K562 (cell line): Measurements from ENCODE around the gene DNM1. TPM values are rescaled to one million over a fixed set of nuclear protein-coding genes. Genes with fewer than 3 reads are reported as not detected.
A peak's percentile ranks its signal among the peaks of the same experiment; 100 is the strongest.

Experiments used
- BMI1 ChIP-seq: fragments of 150-350 bp; IDR thresholded peaks from 2 replicates; pipeline ENCODE4 v1.6.1; 2014; ENCODE audit warnings: low read length
- CCNT2 ChIP-seq: IDR thresholded peaks from 2 replicates; pipeline ENCODE4 v1.6.1; 2011; ENCODE audit warnings: borderline replicate concordance, low read depth, mild to moderate bottlenecking, moderate library complexity, mixed read lengths, low read length; ENCODE audit not compliant: insufficient read length; ENCODE audit errors: extremely low read depth
- E2F6 ChIP-seq, 2 experiments: IDR thresholded peaks; 2 replicates each; pipeline ENCODE4 v1.6.1; 2011; ENCODE audit warnings: borderline replicate concordance in 1 of 2, control low read depth in 1 of 2, low read depth in 1 of 2, low read length in 1 of 2, mild to moderate bottlenecking in 1 of 2, mixed read lengths in 1 of 2, moderate library complexity in 1 of 2; ENCODE audit not compliant: insufficient read depth in 1 of 2, insufficient read length in 1 of 2, poor library complexity in 1 of 2, severe bottlenecking in 1 of 2; ENCODE audit errors: extremely low read depth in 1 of 2
- EHMT2 ChIP-seq: fragments of 450-650 bp; IDR thresholded peaks from 2 replicates; pipeline ENCODE4 v1.6.1; 2018; ENCODE audit warnings: antibody characterized with exemption
- ETS2 ChIP-seq: IDR thresholded peaks from 2 replicates; pipeline ENCODE4 v1.6.1; 2016; ENCODE audit warnings: borderline replicate concordance, missing genetic modification characterization, mild to moderate bottlenecking, moderate library complexity, missing compliant biosample characterization; ENCODE audit not compliant: poor library complexity, severe bottlenecking
- FOS ChIP-seq: IDR thresholded peaks from 3 replicates; pipeline ENCODE4 v1.6.1; 2011; ENCODE audit not compliant: insufficient read length; ENCODE audit errors: extremely low read depth
- HBP1 ChIP-seq: fragments of 450-650 bp; formaldehyde crosslinking; IDR thresholded peaks from 2 replicates; pipeline ENCODE4 v1.4.0; 2022; ENCODE audit warnings: missing genetic modification characterization
- MYC ChIP-seq, 2 experiments: fragments of 250-450 bp in 1 of 2; sonication (Bioruptor Pico) in 1 of 2; IDR thresholded peaks; 2 replicates each; pipeline versions ENCODE4 v1.5.1 to v1.6.1; 2012 to 2021; ENCODE audit warnings: low read depth in 2 of 2, borderline replicate concordance in 1 of 2, improper control_type of control experiment in 1 of 2, low read length in 1 of 2, mild to moderate bottlenecking in 1 of 2, moderate library complexity in 1 of 2
- NBN ChIP-seq: fragments of 450-650 bp; IDR thresholded peaks from 2 replicates; pipeline ENCODE4 v1.6.1; 2016; ENCODE audit warnings: low read depth, mild to moderate bottlenecking
- PHTF2 ChIP-seq: fragments of 250-450 bp; sonication (Bioruptor Pico); IDR thresholded peaks from 2 replicates; pipeline ENCODE4 v1.5.0; 2021; ENCODE audit warnings: mild to moderate bottlenecking
- POU5F1 ChIP-seq: fragments of 150-350 bp; IDR thresholded peaks from 2 replicates; pipeline ENCODE4 v1.6.1; 2014; ENCODE audit warnings: borderline replicate concordance, low read length, low read depth, mild to moderate bottlenecking; ENCODE audit not compliant: partially characterized antibody
- RAD51 ChIP-seq: fragments of 450-650 bp; IDR thresholded peaks from 2 replicates; pipeline ENCODE4 v1.7.1; 2016; ENCODE audit warnings: low read depth, mild to moderate bottlenecking, borderline replicate concordance
- RBM22 ChIP-seq: fragments of 200-400 bp; formaldehyde crosslinking; IDR thresholded peaks from 2 replicates; pipeline ENCODE4 v1.6.1; 2018; ENCODE audit warnings: low read length, low read depth; ENCODE audit not compliant: poor library complexity, severe bottlenecking
- TCF7 ChIP-seq: sonication (generic); IDR thresholded peaks from 2 replicates; pipeline ENCODE4 v1.6.1; 2016; ENCODE audit warnings: antibody characterized with exemption, borderline replicate concordance
- TFAM ChIP-seq: fragments of 250-450 bp; sonication (Bioruptor Pico); conservative IDR thresholded peaks from 2 replicates; pipeline ENCODE4 v1.5.0; 2021; ENCODE audit warnings: mild to moderate bottlenecking, moderate library complexity
- ZNF23 ChIP-seq: fragments of 250-450 bp; sonication (Bioruptor Pico); IDR thresholded peaks from 2 replicates; pipeline ENCODE4 v1.4.0; 2020; ENCODE audit warnings: mild to moderate bottlenecking
- ZNF512 ChIP-seq: IDR thresholded peaks from 2 replicates; pipeline ENCODE4 v1.6.1; 2016; ENCODE audit warnings: missing genetic modification characterization, missing compliant biosample characterization
- ZSCAN32 ChIP-seq: fragments of 450-650 bp; formaldehyde crosslinking; IDR thresholded peaks from 2 replicates; pipeline ENCODE4 v1.4.0; 2020; ENCODE audit warnings: mild to moderate bottlenecking, moderate library complexity
- polyA plus RNA-seq, 8 experiments: library from polyadenylated mRNA; depleted of rRNA in 4 of 8; stranded (reverse) in 5 of 8; unstranded in 3 of 8; fragments of >200 nt; fragmentation: Nextera tagmentation in 2 of 8; fragmentation: Illumina TruSeq in 1 of 8; extraction: Ambion mirVana in 2 of 8; extraction: Trizol in 1 of 8; gene quantifications; 2 replicates each; pipeline versions ENCODE4 v1.2.1 to v1.2.3, GENCODE V29; 2011 to 2014; ENCODE audit warnings: inconsistent platforms in 1 of 8, missing spikeins in 1 of 8
- total RNA-seq, 7 experiments: library from RNA; depleted of rRNA in 6 of 7; stranded (reverse); fragments of >200 nt in 6 of 7; fragmentation: Illumina TruSeq in 2 of 7; extraction: Trizol in 2 of 7; gene quantifications; 2 replicates each; pipeline versions ENCODE4 v1.2.1 to v1.2.3, GENCODE V29; 2011 to 2021; ENCODE audit warnings: low replicate concordance in 1 of 7
- TF ChIP-seq, protein P1 (sequence below): fragments of 450-650 bp; formaldehyde crosslinking; IDR thresholded peaks from 2 replicates; pipeline ENCODE4 v1.4.0; 2020; ENCODE audit warnings: mild to moderate bottlenecking, moderate library complexity
- TF ChIP-seq, protein P2 (sequence below): fragments of 250-450 bp; sonication (Bioruptor Pico); IDR thresholded peaks from 2 replicates; pipeline ENCODE4 v1.9.0; 2021; ENCODE audit warnings: mild to moderate bottlenecking

The DNM1 gene
- total and polyA plus RNA-seq, 9 of the 15 experiments (the other 6 are each of a cell fraction or from before 2014, with no cell fraction given) = 0.39 to 23.1 (median 9.1) TPM

GRCh38 chr9:128159784-128160602 lies 43.2 kb upstream of the DNM1 start, which contains the start of gene BBLN (continued):
- no peak; the same call in 1 of the 2 replicates for TF ChIP-seq ZSCAN32 (CRISPR knock-in tag)
- TF ChIP-seq, protein P1, sequence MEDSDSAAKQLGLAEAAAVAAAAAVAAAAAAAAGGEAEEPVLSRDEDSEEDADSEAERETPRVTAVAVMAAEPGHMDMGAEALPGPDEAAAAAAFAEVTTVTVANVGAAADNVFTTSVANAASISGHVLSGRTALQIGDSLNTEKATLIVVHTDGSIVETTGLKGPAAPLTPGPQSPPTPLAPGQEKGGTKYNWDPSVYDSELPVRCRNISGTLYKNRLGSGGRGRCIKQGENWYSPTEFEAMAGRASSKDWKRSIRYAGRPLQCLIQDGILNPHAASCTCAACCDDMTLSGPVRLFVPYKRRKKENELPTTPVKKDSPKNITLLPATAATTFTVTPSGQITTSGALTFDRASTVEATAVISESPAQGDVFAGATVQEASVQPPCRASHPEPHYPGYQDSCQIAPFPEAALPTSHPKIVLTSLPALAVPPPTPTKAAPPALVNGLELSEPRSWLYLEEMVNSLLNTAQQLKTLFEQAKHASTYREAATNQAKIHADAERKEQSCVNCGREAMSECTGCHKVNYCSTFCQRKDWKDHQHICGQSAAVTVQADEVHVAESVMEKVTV (CRISPR knock-in tag) = 0 out of 2 replicates have a peak, but pooled peaks have one; percentile 5
- TF ChIP-seq NBN = no peak
- TF ChIP-seq MYC (IDR thresholded peaks at IDR 0.05; ENCODE audit: low read depth, low read length) = peak; percentile 73
- TF ChIP-seq MYC (CRISPR knock-in tag; IDR thresholded peaks at IDR 0.05; ENCODE audit: borderline replicate concordance, low read depth) = 0 out of 2 replicates have a peak, but pooled peaks have one; percentile 33
- TF ChIP-seq RAD51 = no peak
- no peak for TF ChIP-seq TFAM (CRISPR knock-in tag)
- TF ChIP-seq TCF7 = no peak
- no peak for TF ChIP-seq RBM22
- TF ChIP-seq PHTF2 (CRISPR knock-in tag) = no peak
- no peak for TF ChIP-seq ZNF512 (tag)
- 0 out of 2 replicates have a peak, but pooled peaks have one; percentile 55 for TF ChIP-seq ZNF23 (CRISPR knock-in tag)
- peak; percentile 47; the same call in 1 of the 2 replicates for TF ChIP-seq HBP1 (CRISPR knock-in tag)
- TF ChIP-seq FOS = no peak
- no peak for TF ChIP-seq ETS2 (tag)
- TF ChIP-seq POU5F1 = peak; percentile 53
- TF ChIP-seq BMI1 = peak; percentile 57; the same call in 1 of the 2 replicates
- no peak for TF ChIP-seq EHMT2
- TF ChIP-seq E2F6 (IDR thresholded peaks at IDR 0.05; ENCODE audit: borderline replicate concordance in 1 of 2, extremely low read depth in 1 of 2, insufficient read depth in 1 of 2, insufficient read length in 1 of 2, low read depth in 1 of 2, low read length in 1 of 2, poor library complexity in 1 of 2, severe bottlenecking in 1 of 2) = peak; percentile 36 to 60
- TF ChIP-seq, protein P2, sequence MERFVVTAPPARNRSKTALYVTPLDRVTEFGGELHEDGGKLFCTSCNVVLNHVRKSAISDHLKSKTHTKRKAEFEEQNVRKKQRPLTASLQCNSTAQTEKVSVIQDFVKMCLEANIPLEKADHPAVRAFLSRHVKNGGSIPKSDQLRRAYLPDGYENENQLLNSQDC (CRISPR knock-in tag) = peak; percentile 93
- TF ChIP-seq CCNT2 = no peak
